IMR-90 (cell line): ENCODE data around the gene FAM241A. TPM values are rescaled to one million over a fixed set of nuclear protein-coding genes. Genes with fewer than 3 reads are reported as not detected.

Experiments
- ATAC-seq: fragments of 200-7000 bp; cut with Tn5 transposase; 2 replicates; pipeline ENCODE4 v1.9.1; 2020; ENCODE audit warnings: low read depth, mild to moderate bottlenecking, moderate library complexity
- BruUV-seq: library from RNA; stranded (reverse); fragments of 400-500 nt; replicated peaks from 2 replicates; lab custom pipeline; 2021; lab: Mats Ljungman, UMichigan
- CTCF ChIA-PET: fragments of 300-600 bp; formaldehyde crosslinking; extraction: SDS; loops from one replicate; lab custom pipeline; 2021; ENCODE audit warnings: antibody characterized with exemption; lab: Yijun Ruan, JAX
- POLR2A ChIA-PET: fragments of 300-600 bp; sonication (Branson Sonifier 250); formaldehyde crosslinking; loops from one replicate; lab custom pipeline; 2022; ENCODE audit warnings: antibody characterized with exemption; ENCODE audit not compliant: unreplicated experiment; lab: Charles Lee
- DNase-seq: peaks from one replicate; pipeline ENCODE4 v3.0.0; 2013
- H2AFZ ChIP-seq: replicated peaks from 2 replicates; pipeline ENCODE3; 2013; ENCODE audit warnings: low read length, mild to moderate bottlenecking; ENCODE audit not compliant: poor library complexity
- H2AK5ac ChIP-seq: 2 replicates; pipeline ENCODE4 v1.6.1; 2013; ENCODE audit warnings: low read depth, low read length, inconsistent platforms
- H2AK9ac ChIP-seq: replicated peaks from 2 replicates; pipeline ENCODE3; 2013; ENCODE audit warnings: mild to moderate bottlenecking, low read depth, low read length, moderate library complexity; ENCODE audit not compliant: poor library complexity
- H2BK120ac ChIP-seq: 2 replicates; pipeline ENCODE4 v1.6.1; 2013; ENCODE audit warnings: low read depth, low read length, inconsistent platforms
- H2BK15ac ChIP-seq: 3 replicates; pipeline ENCODE4 v1.6.1; 2013; ENCODE audit warnings: low read depth, low read length, inconsistent platforms
- H2BK20ac ChIP-seq: 2 replicates; pipeline ENCODE4 v1.6.1; 2013; ENCODE audit warnings: low read depth, mild to moderate bottlenecking, inconsistent platforms, low read length, moderate library complexity
- H2BK5ac ChIP-seq: 2 replicates; pipeline ENCODE4 v1.6.1; 2013; ENCODE audit warnings: mild to moderate bottlenecking, low read depth, low read length, inconsistent platforms; ENCODE audit not compliant: poor library complexity, severe bottlenecking
- H3K14ac ChIP-seq: replicated peaks from 2 replicates; pipeline ENCODE4 v1.6.1; 2013; ENCODE audit warnings: low read depth, low read length, inconsistent platforms
- H3K18ac ChIP-seq: 2 replicates; pipeline ENCODE4 v1.6.1; 2013; ENCODE audit warnings: low read depth, low read length, control low read depth
- H3K23ac ChIP-seq: 2 replicates; pipeline ENCODE4 v1.6.1; 2013; ENCODE audit warnings: low read depth, low read length, inconsistent platforms
- H3K27ac ChIP-seq: 2 replicates; pipeline ENCODE4 v1.5.1; 2013; ENCODE audit warnings: mild to moderate bottlenecking, control low read depth, low read length; ENCODE audit not compliant: insufficient read depth
- H3K27me3 ChIP-seq: 2 replicates; pipeline ENCODE4 v1.6.1; 2013; ENCODE audit warnings: low read length; ENCODE audit not compliant: control insufficient read depth, insufficient read depth
- H3K36me3 ChIP-seq: 2 replicates; pipeline ENCODE4 v1.6.1; 2013; ENCODE audit warnings: low read length, mixed read lengths; ENCODE audit not compliant: control insufficient read depth, insufficient read depth
- H3K4ac ChIP-seq: 2 replicates; pipeline ENCODE4 v1.6.1; 2013; ENCODE audit warnings: low read depth, low read length, inconsistent platforms
- H3K4me1 ChIP-seq: 2 replicates; pipeline ENCODE4 v1.6.1; 2013; ENCODE audit warnings: low read length, mixed read lengths; ENCODE audit not compliant: control insufficient read depth, insufficient read depth
- H3K4me2 ChIP-seq: 2 replicates; pipeline ENCODE4 v1.6.1; 2013; ENCODE audit warnings: low read depth, mild to moderate bottlenecking, control low read depth, low read length, moderate library complexity
- H3K4me3 ChIP-seq: 2 replicates; pipeline ENCODE4 v1.5.1; 2013; ENCODE audit warnings: low read depth, mild to moderate bottlenecking, control low read depth, low read length, moderate library complexity; ENCODE audit not compliant: insufficient read depth
- H3K56ac ChIP-seq: 2 replicates; pipeline ENCODE4 v1.6.1; 2013; ENCODE audit warnings: low read length, inconsistent platforms; ENCODE audit not compliant: insufficient read depth; ENCODE audit errors: extremely low read depth
- H3K79me1 ChIP-seq, 2 experiments: 2 replicates each; pipeline ENCODE4 v1.6.1; 2013; ENCODE audit warnings: low read length in 2 of 2, inconsistent platforms in 1 of 2, low read depth in 1 of 2
- H3K9ac ChIP-seq: 2 replicates; pipeline ENCODE4 v1.6.1; 2013; ENCODE audit warnings: low read depth, low read length, control low read depth
- H3K9me1 ChIP-seq: 2 replicates; pipeline ENCODE4 v1.6.1; 2013; ENCODE audit warnings: low read length, inconsistent platforms; ENCODE audit not compliant: insufficient read depth
- H3K9me3 ChIP-seq: 2 replicates; pipeline ENCODE4 v1.6.1; 2013; ENCODE audit warnings: low read length; ENCODE audit not compliant: control insufficient read depth, insufficient read depth
- H4K20me1 ChIP-seq: 2 replicates; pipeline ENCODE4 v1.6.1; 2013; ENCODE audit warnings: low read length, inconsistent platforms; ENCODE audit not compliant: insufficient read depth
- H4K5ac ChIP-seq: 2 replicates; pipeline ENCODE4 v1.6.1; 2013; ENCODE audit warnings: mild to moderate bottlenecking, low read depth, low read length, control low read depth
- H4K8ac ChIP-seq, 2 experiments: 2 replicates each; pipeline ENCODE4 v1.6.1; 2013; ENCODE audit warnings: low read depth in 2 of 2, low read length in 2 of 2, control low read depth in 1 of 2, inconsistent platforms in 1 of 2
- H4K91ac ChIP-seq: 2 replicates; pipeline ENCODE4 v1.6.1; 2013; ENCODE audit warnings: low read depth, low read length, inconsistent platforms; ENCODE audit not compliant: insufficient read depth
- BHLHE40 ChIP-seq: fragments of 150-350 bp; IDR thresholded peaks from 2 replicates; pipeline ENCODE4 v1.6.1; 2016; ENCODE audit warnings: mild to moderate bottlenecking, low read depth, low read length
- CEBPB ChIP-seq: IDR thresholded peaks from 2 replicates; pipeline ENCODE4 v1.6.1; 2012; ENCODE audit warnings: low read depth, low read length, improper control_type of control experiment
- CHD1 ChIP-seq: IDR thresholded peaks from 2 replicates; pipeline ENCODE4 v1.6.1; 2012; ENCODE audit warnings: low read depth, low read length, improper control_type of control experiment
- CTCF ChIP-seq: conservative IDR thresholded peaks from 2 replicates; pipeline ENCODE4 v1.5.1; 2012; ENCODE audit warnings: mild to moderate bottlenecking, low read depth, low read length, improper control_type of control experiment
- ELK1 ChIP-seq: fragments of 150-350 bp; IDR thresholded peaks from 2 replicates; pipeline ENCODE4 v1.6.1; 2016; ENCODE audit warnings: low read depth, mild to moderate bottlenecking, low read length, moderate library complexity, borderline replicate concordance
- MAFK ChIP-seq: IDR thresholded peaks from 2 replicates; pipeline ENCODE4 v1.6.1; 2012; ENCODE audit warnings: low read depth, low read length, improper control_type of control experiment
- MAZ ChIP-seq: IDR thresholded peaks from 2 replicates; pipeline ENCODE4 v1.6.1; 2012; ENCODE audit warnings: low read depth, mild to moderate bottlenecking, low read length, improper control_type of control experiment, moderate library complexity, borderline replicate concordance
- MXI1 ChIP-seq: IDR thresholded peaks from 2 replicates; pipeline ENCODE4 v1.6.1; 2012; ENCODE audit warnings: low read depth, mild to moderate bottlenecking, low read length, moderate library complexity, borderline replicate concordance
- NFE2L2 ChIP-seq: fragments of 150-350 bp; IDR thresholded peaks from 2 replicates; pipeline ENCODE4 v1.6.1; 2016; ENCODE audit warnings: low read depth, mild to moderate bottlenecking, low read length
- POLR2A ChIP-seq: IDR thresholded peaks from 2 replicates; pipeline ENCODE4 v1.6.1; 2012; ENCODE audit warnings: mild to moderate bottlenecking, low read depth, low read length
- RCOR1 ChIP-seq: IDR thresholded peaks from 2 replicates; pipeline ENCODE4 v1.6.1; 2012; ENCODE audit warnings: mild to moderate bottlenecking, low read length, improper control_type of control experiment; ENCODE audit not compliant: insufficient replicate concordance
- RFX5 ChIP-seq: IDR thresholded peaks from 2 replicates; pipeline ENCODE4 v1.8.0; 2012; ENCODE audit warnings: low read depth, mild to moderate bottlenecking, low read length, moderate library complexity
- WGBS, 2 experiments: methylation state at CpG; one replicate each; pipeline versions ENCODE4 v1.1.5 to v1.1.7; 2013; ENCODE audit warnings: missing lambda C conversion rate in 2 of 2; ENCODE audit not compliant: insufficient read length in 1 of 2; ENCODE audit errors: extremely low coverage in 2 of 2; 5-methylcytosine and 5-hydroxymethylcytosine counted together
- dilution Hi-C: fragments of 300-500 bp; cut with HindIII; formaldehyde crosslinking; loops from one replicate; pipeline ENCODE4 v1.14.3; 2018; ENCODE audit warnings: low sequenced_read_pairs; ENCODE audit not compliant: unreplicated experiment
- in situ Hi-C: fragments of 300-500 bp; cut with MboI; formaldehyde crosslinking; loops from 3 replicates; pipeline ENCODE4 v1.14.3; 2019; ENCODE audit warnings: low sequenced_read_pairs, inconsistent platforms, mixed read lengths
- intact Hi-C: fragments of 100-400 bp; cut with micrococcal nuclease; formaldehyde crosslinking; loops from 2 replicates; pipeline ENCODE4 v1.10.0; 2022
- polyA plus RNA-seq, 3 experiments: library from polyadenylated mRNA; depleted of rRNA; stranded (reverse); fragments of >200 nt; gene quantifications; 2 replicates each; pipeline ENCODE4 v1.2.3, GENCODE V29; 2012; ENCODE audit warnings: low replicate concordance in 1 of 3
- total RNA-seq: library from RNA; depleted of rRNA; stranded (reverse); fragments of >200 nt; gene quantifications from 2 replicates; pipeline ENCODE4 v1.2.3, GENCODE V29; 2012

FAM241A gene
- total and polyA plus RNA-seq, 2 of the 4 experiments (the other 2 are of a cell fraction) = under 0.01 to 0.24 TPM

- dilution Hi-C loops = no loop called here
- Histone ChIP-seq H3K9ac (no peak overlapping the region), H3K4me1 (no peaks in the 10 kb centered on the region), H3K27me3 (peaks cover under 1% of the 10 kb centered on the region), H3K4ac (no peak overlapping the region), H3K9me1 (no peaks in the 10 kb centered on the region), H2BK20ac (no peak overlapping the region), H2AK5ac (no peak overlapping the region), H2BK5ac (no peak overlapping the region), H4K91ac (no peak overlapping the region), H3K27ac (no peak overlapping the region), H2AFZ (no peak overlapping the region), H4K8ac (no peak overlapping the region), H3K56ac (no peak overlapping the region), H3K79me1 (no peaks in the 10 kb centered on the region; a peak in 1 of 4 replicates), H3K4me3 (no peak overlapping the region), H3K36me3 (no peaks in the 10 kb centered on the region), H3K18ac (no peak overlapping the region), H3K23ac (no peak overlapping the region), H2AK9ac (no peak overlapping the region), H3K9me3 (no peaks in the 10 kb centered on the region), H3K14ac (no peak overlapping the region), H4K20me1 (no peaks in the 10 kb centered on the region), H2BK120ac (no peak overlapping the region), H2BK15ac (no peak overlapping the region), H3K4me2 (no peak overlapping the region), H4K5ac (no peak overlapping the region)
- 67% methylated on average over 1 of the region's 6 CpGs; no CpG with 5 or more reads in 1 of the 2 experiments for WGBS, 2 experiments
- in situ Hi-C loops = no loop called here
- ChIA-PET POLR2A (no interaction called here), CTCF (no interaction called here)
- BruUV-seq = no TSS peak
- intact Hi-C loops = no loop called here
- TF ChIP-seq POLR2A (no peak), MAFK (no peak), MAZ (no peak), CTCF (no peak), MXI1 (no peak), RFX5 (no peak), NFE2L2 (no peak), CEBPB (no peak), BHLHE40 (no peak), CHD1 (no peak), ELK1 (no peak), RCOR1 (no peak)
- DNase-seq = no peak
- ATAC-seq = no peak
These were observed 3.7 kb upstream of the FAM241A start for GRCh38 chr4:112141366-112142138.
